SK-N-DZ (cell line): Measurements from ENCODE around the gene POR.

Experiments
- DNase-seq: peaks from one replicate; pipeline ENCODE4 v3.0.0-alpha.2; 2015; ENCODE audit warnings: low spot score

Gene POR

GRCh38 chr7:75950111-75950681, 35.2 kb downstream of the POR start:
- no peak for DNase-seq

DNA sequence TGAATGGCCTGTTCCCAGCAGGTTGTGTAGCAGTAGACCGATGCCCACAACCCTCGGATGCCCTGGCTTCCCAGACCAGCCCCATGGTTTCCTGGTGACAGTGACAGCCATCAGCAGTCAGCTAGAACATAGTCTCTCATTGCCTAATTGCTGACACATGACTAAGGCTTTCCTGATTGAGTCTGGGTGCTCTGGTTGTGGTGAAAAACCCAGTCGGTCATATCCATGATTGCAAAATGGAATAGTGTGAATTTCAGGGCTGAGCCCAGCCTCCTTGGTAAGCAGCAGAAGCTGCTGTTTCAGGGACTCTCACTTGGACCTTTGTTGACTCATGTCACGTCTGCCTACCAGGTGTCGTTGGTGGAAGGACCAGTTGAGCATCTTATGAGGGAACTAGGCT, 36.6 kb downstream of the POR start:
- DNase-seq = no peak

DNA sequence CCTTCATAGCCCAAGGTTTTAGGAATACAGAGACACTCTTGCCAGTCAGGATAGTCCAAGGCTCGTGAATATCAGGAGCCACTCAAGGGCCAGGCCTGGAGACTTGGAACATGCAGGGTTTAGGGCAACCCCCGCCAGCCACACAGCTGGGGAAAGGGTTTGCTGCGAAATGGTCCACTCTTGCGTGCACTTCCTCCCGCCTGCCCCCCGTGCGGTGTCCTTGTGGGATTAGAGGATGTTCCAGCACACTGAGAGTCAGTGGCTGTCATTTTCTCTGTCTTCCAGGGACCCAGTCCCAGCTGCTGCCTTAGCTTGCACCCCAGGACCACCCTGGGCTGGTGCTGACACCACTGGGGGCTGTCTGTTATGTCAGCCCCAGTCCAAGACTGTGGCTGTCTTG, 38.5 kb downstream of the POR start:
- DNase-seq = no peak

GRCh38 chr7:75953931-75954330, 39.0 kb downstream of the POR start:
- DNase-seq = no peak

DNA sequence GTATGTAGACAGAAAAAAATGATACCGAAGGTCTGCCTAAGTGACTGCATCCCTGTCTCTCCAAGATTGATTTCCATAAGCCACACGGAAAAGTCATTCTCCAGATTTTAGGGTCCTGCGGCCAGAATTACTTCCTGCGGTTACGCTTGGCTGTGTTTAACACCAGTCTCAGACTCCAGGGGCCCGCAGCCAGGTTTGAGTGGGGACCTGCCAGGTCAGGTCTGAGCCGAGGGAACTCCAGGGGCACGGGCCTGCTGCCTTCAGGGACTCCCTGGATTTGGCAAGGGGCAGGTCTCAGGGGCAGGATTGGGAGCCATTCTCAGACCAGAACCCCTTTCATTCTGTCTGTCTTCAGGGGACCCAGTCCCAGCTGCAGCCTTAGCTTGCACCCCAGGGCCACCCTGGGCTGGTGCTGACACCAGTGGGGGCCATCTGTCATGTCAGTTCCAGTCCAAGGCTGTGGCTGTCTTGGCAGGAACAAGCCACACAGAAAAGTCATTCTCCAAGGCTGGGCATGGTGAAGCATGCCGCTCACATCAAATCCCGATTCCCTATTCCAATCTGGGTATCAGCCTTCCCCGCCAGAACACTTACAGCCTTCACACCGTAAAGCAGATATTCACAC, 40.5 kb downstream of the POR start:
- DNase-seq = no peak

GRCh38 chr7:75957021-75957736, 42.2 kb downstream of the POR start:
- no peak for DNase-seq

DNA sequence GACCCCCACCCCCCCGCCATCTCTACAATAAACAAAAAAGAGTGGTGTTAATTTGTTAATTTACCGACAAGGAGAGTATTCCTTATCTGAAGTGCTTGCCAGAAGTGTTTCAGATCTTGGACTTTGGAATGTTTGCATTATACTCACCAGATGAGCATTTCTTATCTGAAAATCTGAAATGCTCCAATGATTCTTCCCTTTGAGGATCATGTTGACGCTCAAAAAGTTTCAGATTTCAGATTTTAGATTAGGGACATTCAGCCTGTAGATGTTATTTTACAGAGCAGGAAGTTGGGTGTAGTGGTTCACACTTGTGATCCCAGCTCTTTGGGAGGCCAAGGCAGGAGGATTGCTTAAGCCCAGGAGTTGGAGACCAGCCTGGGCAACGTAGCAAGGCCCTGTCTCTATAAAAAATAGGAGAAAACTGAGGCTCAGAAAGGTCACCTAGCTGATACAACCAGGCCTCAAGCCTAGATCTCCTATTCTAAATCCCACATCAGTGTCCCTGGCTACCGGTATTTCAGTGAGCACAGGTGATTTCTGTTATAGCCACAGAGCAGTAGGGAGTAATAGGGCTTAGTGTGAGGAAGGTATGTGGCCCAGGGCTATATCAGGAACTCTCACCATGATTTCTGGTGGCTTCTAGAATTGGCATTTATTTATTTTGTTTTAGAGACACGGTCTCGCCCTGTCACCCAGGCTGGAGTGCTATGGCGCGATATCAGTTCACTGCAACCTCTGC, 44.0 kb downstream of the POR start:
- DNase-seq = peak; percentile 23

DNA sequence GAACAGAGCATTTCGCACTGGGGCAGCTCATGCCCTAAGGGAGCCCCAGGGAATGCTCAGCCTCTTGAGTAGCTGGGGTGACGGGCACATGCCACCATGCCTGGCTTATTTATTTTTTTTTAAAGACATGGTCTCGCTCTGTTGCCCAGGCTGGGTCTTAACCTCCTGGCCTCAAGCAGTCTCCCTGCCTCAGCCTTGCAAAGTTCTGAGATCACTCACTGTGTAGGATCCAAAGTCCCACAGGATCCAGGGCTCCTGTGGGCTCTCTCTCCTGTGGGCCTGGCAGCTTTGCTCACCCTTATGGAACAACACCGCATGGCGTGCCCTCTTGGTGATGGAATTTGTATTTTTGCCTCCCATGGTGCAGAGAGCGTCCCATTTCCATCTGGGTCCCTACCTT, 45.4 kb downstream of the POR start:
- no peak for DNase-seq

GRCh38 chr7:75961218-75961617, 46.3 kb downstream of the POR start:
- DNase-seq = peak; percentile 26

GRCh38 chr7:75962607-75963380, 47.8 kb downstream of the POR start:
- DNase-seq = peak; percentile 59

- peak; percentile 32 for DNase-seq
Observed at GRCh38 chr7:75963381-75963995, 48.5 kb downstream of the POR start.

GRCh38 chr7:75965617-75966016, 50.7 kb downstream of the POR start:
- no peak for DNase-seq

DNA sequence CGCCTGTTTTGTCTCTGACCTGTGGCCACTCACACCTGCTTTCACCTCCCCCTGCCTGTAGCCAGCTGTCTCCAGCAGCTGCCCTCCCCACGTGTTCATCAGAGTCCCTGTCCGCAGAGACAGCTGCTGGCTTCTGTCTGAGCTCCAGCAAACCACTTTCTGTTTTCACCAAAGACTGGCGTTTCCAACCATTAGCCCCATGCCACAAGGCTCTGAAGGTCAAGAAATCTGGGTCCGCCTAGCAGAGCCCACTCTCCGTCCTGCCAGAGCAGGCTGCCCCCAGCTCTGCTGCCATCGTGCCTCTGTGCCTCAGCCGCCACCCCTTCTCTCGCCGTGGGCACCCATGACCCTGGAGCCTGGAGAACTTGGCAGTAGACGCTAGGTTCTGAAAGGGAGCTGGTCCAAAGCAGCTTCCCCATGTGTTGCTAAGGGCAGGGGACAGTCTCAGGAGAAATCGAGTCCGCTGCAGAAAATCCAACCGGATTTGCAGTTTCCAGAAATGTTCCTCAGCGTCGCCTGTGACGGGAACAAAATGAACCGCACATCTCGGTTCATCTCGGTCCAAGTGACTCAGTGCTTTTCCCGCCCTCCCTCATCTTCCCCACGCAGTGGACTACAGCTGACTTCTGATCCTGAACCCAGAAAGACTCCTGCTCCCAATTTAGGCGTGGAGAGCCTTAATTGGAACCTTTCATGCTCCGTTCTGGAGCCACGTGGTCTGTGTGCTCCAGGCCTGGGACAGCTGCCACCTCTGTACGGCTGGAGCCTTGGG, 51.4 kb downstream of the POR start:
- peak; percentile 85 for DNase-seq

- DNase-seq = no peak
Observed at GRCh38 chr7:75967055-75967454, 52.1 kb downstream of the POR start.

- no peak for DNase-seq
Observed at GRCh38 chr7:75967487-75967997, 52.6 kb downstream of the POR start.

GRCh38 chr7:75968012-75968411, 53.1 kb downstream of the POR start:
- DNase-seq = no peak

GRCh38 chr7:75968561-75969001, 53.6 kb downstream of the POR start:
- DNase-seq = no peak

GRCh38 chr7:75969182-75969581, 54.2 kb downstream of the POR start:
- DNase-seq = no peak

- DNase-seq = no peak
Observed at GRCh38 chr7:75969704-75970498, 54.9 kb downstream of the POR start.
